Neural cell (in vitro differentiated cells): ENCODE measurements around the gene FAM20C. TPM values are rescaled to one million over a fixed set of nuclear protein-coding genes. Genes with fewer than 3 reads are reported as not detected.

ENCODE experiments used
- H2AFZ ChIP-seq: fragments of 200-600, 300-800 bp; sonication (generic), shearing (Covaris generic); 2 replicates; pipeline ENCODE4 v1.6.0; 2014; ENCODE audit warnings: low read depth, mild to moderate bottlenecking, antibody characterized with exemption, low read length, moderate library complexity
- H3F3A ChIP-seq: fragments of 200-600 bp; shearing (Covaris generic); 2 replicates; pipeline ENCODE4 v1.6.1; 2016; ENCODE audit warnings: mild to moderate bottlenecking, moderate library complexity, mixed read lengths, antibody characterized with exemption, low read length; ENCODE audit not compliant: insufficient read depth, poor library complexity, severe bottlenecking
- H3K27ac ChIP-seq: fragments of 200-600, 300-800 bp; sonication (generic), shearing (Covaris generic); 2 replicates; pipeline ENCODE4 v1.5.1; 2014; ENCODE audit warnings: mild to moderate bottlenecking, low read length, moderate library complexity
- H3K27me3 ChIP-seq: fragments of 300-800, 200-600 bp; sonication (generic), shearing (Covaris generic); 2 replicates; pipeline ENCODE4 v1.6.0; 2014; ENCODE audit warnings: mild to moderate bottlenecking, low read depth, low read length, moderate library complexity; ENCODE audit not compliant: insufficient read depth
- H3K36me3 ChIP-seq: fragments of 300-800, 200-600 bp; sonication (generic), shearing (Covaris generic); 2 replicates; pipeline ENCODE4 v1.5.1; 2014; ENCODE audit warnings: mild to moderate bottlenecking, antibody characterized with exemption, low read length, moderate library complexity; ENCODE audit not compliant: insufficient read depth
- H3K4me2 ChIP-seq: fragments of 300-800, 200-600 bp; sonication (generic), shearing (Covaris generic); 2 replicates; pipeline ENCODE4 v1.6.0; 2014; ENCODE audit warnings: mild to moderate bottlenecking, low read length
- H3K4me3 ChIP-seq: fragments of 300-800, 200-600 bp; sonication (generic), shearing (Covaris generic); 2 replicates; pipeline ENCODE4 v1.5.1; 2014; ENCODE audit warnings: mild to moderate bottlenecking, low read length, moderate library complexity
- H3K79me2 ChIP-seq: fragments of 200-600 bp; shearing (Covaris generic); replicated peaks from 2 replicates; pipeline ENCODE4 v1.6.0; 2014; ENCODE audit warnings: mild to moderate bottlenecking, low read length, moderate library complexity; ENCODE audit not compliant: insufficient read depth
- H3K9ac ChIP-seq: fragments of 300-800, 200-600 bp; sonication (generic), shearing (Covaris generic); 2 replicates; pipeline ENCODE4 v1.6.1; 2016; ENCODE audit warnings: mild to moderate bottlenecking, low read length, mixed read lengths
- H3K9me2 ChIP-seq: fragments of 200-600 bp; shearing (Covaris generic); 2 replicates; pipeline ENCODE4 v1.6.1; 2016; ENCODE audit warnings: mild to moderate bottlenecking, low read length, mixed read lengths; ENCODE audit not compliant: insufficient read depth
- H3K9me3 ChIP-seq: fragments of 200-600, 300-800 bp; sonication (generic), shearing (Covaris generic); 2 replicates; pipeline ENCODE4 v1.6.1; 2016; ENCODE audit warnings: mild to moderate bottlenecking, mixed run types, low read length, moderate library complexity, mixed read lengths
- H4K20me1 ChIP-seq: fragments of 200-600 bp; shearing (Covaris generic); 2 replicates; pipeline ENCODE4 v1.6.1; 2016; ENCODE audit warnings: mild to moderate bottlenecking, mixed run types; ENCODE audit not compliant: insufficient read depth
- EP300 ChIP-seq: fragments of 450-650 bp; conservative IDR thresholded peaks from 2 replicates; pipeline ENCODE4 v1.6.1; 2014; ENCODE audit warnings: antibody characterized with exemption, mild to moderate bottlenecking, moderate library complexity; ENCODE audit not compliant: poor library complexity, severe bottlenecking
- EZH2 ChIP-seq: fragments of 200-600, 300-800 bp; shearing (Covaris generic), sonication (generic); IDR thresholded peaks from 2 replicates; pipeline ENCODE4 v1.6.1; 2014; ENCODE audit warnings: antibody characterized with exemption, low read length, borderline replicate concordance, mild to moderate bottlenecking; ENCODE audit not compliant: insufficient read depth, poor library complexity, severe bottlenecking
- MXI1 ChIP-seq: fragments of 450-650 bp; conservative IDR thresholded peaks from 2 replicates; pipeline ENCODE4 v1.6.1; 2014; ENCODE audit warnings: antibody characterized with exemption, mild to moderate bottlenecking; ENCODE audit not compliant: poor library complexity, severe bottlenecking
- POLR2AphosphoS5 ChIP-seq: IDR thresholded peaks from 2 replicates; pipeline ENCODE4 v1.6.1; 2012
- RAD21 ChIP-seq: fragments of 450-650 bp; conservative IDR thresholded peaks from 2 replicates; pipeline ENCODE4 v1.6.1; 2014; ENCODE audit warnings: antibody characterized with exemption, mild to moderate bottlenecking, moderate library complexity
- SMC3 ChIP-seq: fragments of 450-650 bp; conservative IDR thresholded peaks from 2 replicates; pipeline ENCODE4 v1.6.1; 2014; ENCODE audit warnings: antibody characterized with exemption, mild to moderate bottlenecking, moderate library complexity; ENCODE audit not compliant: poor library complexity
- TAF1 ChIP-seq: IDR thresholded peaks from 2 replicates; pipeline ENCODE4 v1.6.1; 2012; ENCODE audit warnings: low read depth
- polyA plus RNA-seq: library from polyadenylated mRNA; depleted of rRNA; stranded (reverse); fragments of >200 nt; gene quantifications from 2 replicates; pipeline ENCODE4 v1.2.3, GENCODE V29; 2014
- TF ChIP-seq, protein P1 (sequence below): IDR thresholded peaks from 2 replicates; pipeline ENCODE4 v1.6.1; 2012; ENCODE audit warnings: borderline replicate concordance
- TF ChIP-seq, protein P2 (sequence below): fragments of 450-650 bp; IDR thresholded peaks from 2 replicates; pipeline ENCODE4 v1.5.1; 2014; ENCODE audit warnings: antibody characterized with exemption, mild to moderate bottlenecking, moderate library complexity; ENCODE audit not compliant: poor library complexity, severe bottlenecking

Gene FAM20C
- polyA plus RNA-seq, 1 donor from 2014 or later = 22.7 TPM

DNA sequence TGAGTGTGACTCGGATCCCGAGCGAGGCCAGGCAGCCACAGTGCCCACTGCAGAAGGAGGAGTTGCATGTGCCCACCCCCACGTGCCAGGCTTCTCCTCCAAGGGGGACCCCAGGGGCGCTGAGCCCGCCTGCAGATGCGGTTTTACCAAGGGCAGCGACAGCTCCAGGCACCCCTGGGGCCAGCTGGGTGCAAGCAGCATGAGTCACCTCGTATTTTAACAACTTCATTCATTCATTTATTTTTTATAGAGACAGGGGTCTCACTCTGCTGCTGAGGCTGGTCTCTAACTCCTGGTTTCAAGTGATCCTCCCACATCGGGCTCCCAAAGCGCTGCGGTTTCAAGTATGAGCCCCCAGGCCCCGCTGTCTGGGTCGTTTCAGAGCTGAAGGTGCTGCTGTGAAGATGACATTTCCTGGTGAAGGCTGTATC, 96.3 kb downstream of the FAM20C start:
- Histone ChIP-seq H3K79me2 (no peaks in the 10 kb centered on the region), H3F3A (no peaks in the 10 kb centered on the region), H3K36me3 (no peaks in the 10 kb centered on the region), H3K9me2 (no peaks in the 10 kb centered on the region), H3K9ac (no peak overlapping the region), H3K4me3 (no peak overlapping the region), H3K27me3 (peaks cover 35% of the 10 kb centered on the region), H2AFZ (no peak overlapping the region), H3K9me3 (no peaks in the 10 kb centered on the region), H4K20me1 (no peaks in the 10 kb centered on the region), H3K27ac (no peak overlapping the region), H3K4me2 (no peak overlapping the region)
- TF ChIP-seq MXI1 (no peak), SMC3 (no peak), EP300 (no peak), RAD21 (no peak), POLR2AphosphoS5 (no peak), TAF1 (no peak), EZH2 (no peak)
- TF ChIP-seq, protein P1, sequence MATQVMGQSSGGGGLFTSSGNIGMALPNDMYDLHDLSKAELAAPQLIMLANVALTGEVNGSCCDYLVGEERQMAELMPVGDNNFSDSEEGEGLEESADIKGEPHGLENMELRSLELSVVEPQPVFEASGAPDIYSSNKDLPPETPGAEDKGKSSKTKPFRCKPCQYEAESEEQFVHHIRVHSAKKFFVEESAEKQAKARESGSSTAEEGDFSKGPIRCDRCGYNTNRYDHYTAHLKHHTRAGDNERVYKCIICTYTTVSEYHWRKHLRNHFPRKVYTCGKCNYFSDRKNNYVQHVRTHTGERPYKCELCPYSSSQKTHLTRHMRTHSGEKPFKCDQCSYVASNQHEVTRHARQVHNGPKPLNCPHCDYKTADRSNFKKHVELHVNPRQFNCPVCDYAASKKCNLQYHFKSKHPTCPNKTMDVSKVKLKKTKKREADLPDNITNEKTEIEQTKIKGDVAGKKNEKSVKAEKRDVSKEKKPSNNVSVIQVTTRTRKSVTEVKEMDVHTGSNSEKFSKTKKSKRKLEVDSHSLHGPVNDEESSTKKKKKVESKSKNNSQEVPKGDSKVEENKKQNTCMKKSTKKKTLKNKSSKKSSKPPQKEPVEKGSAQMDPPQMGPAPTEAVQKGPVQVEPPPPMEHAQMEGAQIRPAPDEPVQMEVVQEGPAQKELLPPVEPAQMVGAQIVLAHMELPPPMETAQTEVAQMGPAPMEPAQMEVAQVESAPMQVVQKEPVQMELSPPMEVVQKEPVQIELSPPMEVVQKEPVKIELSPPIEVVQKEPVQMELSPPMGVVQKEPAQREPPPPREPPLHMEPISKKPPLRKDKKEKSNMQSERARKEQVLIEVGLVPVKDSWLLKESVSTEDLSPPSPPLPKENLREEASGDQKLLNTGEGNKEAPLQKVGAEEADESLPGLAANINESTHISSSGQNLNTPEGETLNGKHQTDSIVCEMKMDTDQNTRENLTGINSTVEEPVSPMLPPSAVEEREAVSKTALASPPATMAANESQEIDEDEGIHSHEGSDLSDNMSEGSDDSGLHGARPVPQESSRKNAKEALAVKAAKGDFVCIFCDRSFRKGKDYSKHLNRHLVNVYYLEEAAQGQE = no peak
- TF ChIP-seq, protein P2, sequence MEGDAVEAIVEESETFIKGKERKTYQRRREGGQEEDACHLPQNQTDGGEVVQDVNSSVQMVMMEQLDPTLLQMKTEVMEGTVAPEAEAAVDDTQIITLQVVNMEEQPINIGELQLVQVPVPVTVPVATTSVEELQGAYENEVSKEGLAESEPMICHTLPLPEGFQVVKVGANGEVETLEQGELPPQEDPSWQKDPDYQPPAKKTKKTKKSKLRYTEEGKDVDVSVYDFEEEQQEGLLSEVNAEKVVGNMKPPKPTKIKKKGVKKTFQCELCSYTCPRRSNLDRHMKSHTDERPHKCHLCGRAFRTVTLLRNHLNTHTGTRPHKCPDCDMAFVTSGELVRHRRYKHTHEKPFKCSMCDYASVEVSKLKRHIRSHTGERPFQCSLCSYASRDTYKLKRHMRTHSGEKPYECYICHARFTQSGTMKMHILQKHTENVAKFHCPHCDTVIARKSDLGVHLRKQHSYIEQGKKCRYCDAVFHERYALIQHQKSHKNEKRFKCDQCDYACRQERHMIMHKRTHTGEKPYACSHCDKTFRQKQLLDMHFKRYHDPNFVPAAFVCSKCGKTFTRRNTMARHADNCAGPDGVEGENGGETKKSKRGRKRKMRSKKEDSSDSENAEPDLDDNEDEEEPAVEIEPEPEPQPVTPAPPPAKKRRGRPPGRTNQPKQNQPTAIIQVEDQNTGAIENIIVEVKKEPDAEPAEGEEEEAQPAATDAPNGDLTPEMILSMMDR = no peak

DNA sequence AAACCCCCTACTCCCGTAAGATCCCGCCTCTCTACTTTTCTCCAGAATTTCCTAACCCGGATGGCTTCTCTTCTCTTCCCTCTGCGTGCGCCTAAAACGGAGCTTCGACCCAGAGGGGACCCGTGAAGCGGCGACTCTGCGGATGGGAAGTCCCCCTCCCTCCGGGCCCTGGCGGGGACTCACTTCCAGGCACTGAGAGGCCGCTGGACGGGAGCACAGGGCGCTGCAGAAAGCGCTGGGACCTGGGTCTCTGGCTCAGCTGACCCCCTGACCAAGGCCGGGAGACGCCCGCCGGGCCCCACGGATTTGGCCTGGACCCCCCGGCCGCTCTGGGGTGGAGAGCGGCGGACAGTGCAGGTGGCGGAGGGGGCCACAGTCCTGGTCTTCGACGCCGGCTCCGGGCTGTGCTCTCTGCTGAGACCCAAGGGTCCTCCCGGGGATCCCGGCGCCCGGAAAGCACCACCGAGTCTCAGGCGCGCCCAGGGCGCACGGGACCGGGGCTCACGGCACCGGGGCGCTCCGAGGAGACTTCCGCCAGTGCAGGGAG, 96.9 kb downstream of the FAM20C start:
- Histone ChIP-seq H3F3A (no peaks in the 10 kb centered on the region), H3K27me3 (peaks cover 35% of the 10 kb centered on the region), H3K9me2 (no peaks in the 10 kb centered on the region), H3K4me3 (no peak overlapping the region), H3K27ac (no peak overlapping the region), H3K79me2 (no peaks in the 10 kb centered on the region), H2AFZ (no peak overlapping the region), H3K4me2 (no peak overlapping the region), H3K9ac (no peak overlapping the region), H3K9me3 (no peaks in the 10 kb centered on the region), H3K36me3 (no peaks in the 10 kb centered on the region), H4K20me1 (no peaks in the 10 kb centered on the region)
- TF ChIP-seq, protein P2 = no peak
